Stomach smooth muscle (tissue), 2 donors: ENCODE results near the gene GJA8.
"Not testable (repeated sequence)": the region's sequence is repeated elsewhere in the genome, so short reads cannot be mapped to it uniquely, and the experiment has no call there.

Experiments
- H3K27ac ChIP-seq: one replicate; pipeline ENCODE4 v1.7.0; 2013; ENCODE audit warnings: mild to moderate bottlenecking, low read length, inconsistent platforms
- H3K27me3 ChIP-seq, 2 donors: one replicate each; pipeline ENCODE4 v1.7.0; 2013; ENCODE audit warnings: low read length in 2 of 2; ENCODE audit not compliant: insufficient read depth in 2 of 2, control insufficient read depth in 1 of 2
- H3K36me3 ChIP-seq, 2 donors: one replicate each; pipeline ENCODE4 v1.7.0; 2013; ENCODE audit warnings: low read length in 2 of 2; ENCODE audit not compliant: control insufficient read depth in 2 of 2, insufficient read depth in 2 of 2
- H3K4me1 ChIP-seq: one replicate; pipeline ENCODE4 v1.7.0; 2013; ENCODE audit warnings: low read length; ENCODE audit not compliant: control insufficient read depth, insufficient read depth
- H3K4me3 ChIP-seq, 2 donors: one replicate each; pipeline ENCODE4 v1.7.0; 2013; ENCODE audit warnings: low read length in 2 of 2
- H3K9ac ChIP-seq, 2 donors: one replicate each; pipeline ENCODE4 v1.7.0; 2013; ENCODE audit warnings: low read length in 2 of 2, mild to moderate bottlenecking in 1 of 2
- H3K9me3 ChIP-seq, 2 donors: one replicate each; pipeline ENCODE4 v1.7.0; 2013; ENCODE audit warnings: low read length in 2 of 2; ENCODE audit not compliant: control insufficient read depth in 2 of 2
- donor health status: healthy.
- donor health status: Pancreatic carcinoma.

Gene GJA8

DNA sequence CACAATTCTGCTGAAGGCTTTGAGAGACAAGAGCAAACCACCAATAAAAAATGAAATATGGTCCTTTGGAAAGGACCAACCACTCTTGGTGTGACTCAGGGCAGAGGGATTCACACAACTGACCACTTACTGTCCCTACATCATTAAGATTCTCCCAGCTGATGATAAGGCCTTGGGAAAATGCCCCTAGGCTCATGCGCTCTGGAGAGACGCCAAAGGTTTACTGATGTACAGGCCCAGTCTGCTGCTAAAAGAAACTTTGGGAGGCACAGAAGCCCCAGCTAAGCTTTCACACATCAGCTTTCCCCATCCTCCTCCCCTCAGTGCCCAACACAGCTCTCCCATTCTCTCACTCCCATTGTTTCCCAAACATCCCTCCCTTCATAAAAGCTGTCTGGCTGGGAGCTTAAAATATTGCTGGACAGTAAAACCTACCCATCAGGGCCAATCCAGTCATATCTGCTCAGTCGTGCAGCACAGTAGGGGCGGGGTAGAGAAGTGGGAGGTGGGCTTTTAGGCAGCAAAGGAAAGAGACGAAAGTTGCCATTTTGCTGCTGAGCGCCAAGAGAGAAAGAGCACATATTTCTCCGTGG is at the start of gene GJA8:
Gene GJA8, plus strand, starts transcription at position 543 of the 593 bp plus-strand sequence. CDS start 5,161 bp downstream, outside the sequence.
- Histone ChIP-seq H3K36me3 (no peaks in the 10 kb centered on the region), H3K4me3 (no peak within 1 kb of the TSS), H3K4me1 (no peaks in the 10 kb centered on the region), H3K27me3 (peaks cover 0 to 4% of the 10 kb centered on the region in 2 donors), H3K9ac (no peak within 1 kb of the TSS), H3K27ac (no peak within 1 kb of the TSS), H3K9me3 (no peaks in the 10 kb centered on the region)

DNA sequence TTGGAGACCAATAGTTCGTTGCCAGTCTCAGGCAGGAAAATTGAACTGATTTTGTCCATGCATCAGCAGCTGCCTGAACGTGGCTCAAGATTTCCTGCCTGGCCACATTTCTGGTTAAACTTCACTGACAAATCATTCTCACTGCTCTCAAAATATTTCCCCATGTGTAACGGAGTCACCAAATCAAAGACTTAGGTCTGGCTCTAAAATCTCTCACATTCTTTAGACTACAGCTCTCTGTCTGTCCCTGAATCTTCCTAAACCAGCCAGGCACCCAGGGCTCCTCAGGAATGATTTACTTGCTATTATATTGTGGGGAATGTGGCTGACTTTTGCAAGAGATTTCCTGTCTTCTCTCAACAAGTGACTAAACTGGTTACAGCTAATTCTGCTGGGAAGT is 49.2 kb upstream of the GJA8 start:
- H3K27ac ChIP-seq: no peak overlapping the region
- H3K4me3 ChIP-seq: no peak overlapping the region
- H3K27me3 ChIP-seq: no peaks in the 10 kb centered on the region
- no peaks in the 10 kb centered on the region for H3K4me1 ChIP-seq
- no peaks in the 10 kb centered on the region for H3K36me3 ChIP-seq
- no peaks in the 10 kb centered on the region for H3K9me3 ChIP-seq
- H3K9ac ChIP-seq: no peak overlapping the region

DNA sequence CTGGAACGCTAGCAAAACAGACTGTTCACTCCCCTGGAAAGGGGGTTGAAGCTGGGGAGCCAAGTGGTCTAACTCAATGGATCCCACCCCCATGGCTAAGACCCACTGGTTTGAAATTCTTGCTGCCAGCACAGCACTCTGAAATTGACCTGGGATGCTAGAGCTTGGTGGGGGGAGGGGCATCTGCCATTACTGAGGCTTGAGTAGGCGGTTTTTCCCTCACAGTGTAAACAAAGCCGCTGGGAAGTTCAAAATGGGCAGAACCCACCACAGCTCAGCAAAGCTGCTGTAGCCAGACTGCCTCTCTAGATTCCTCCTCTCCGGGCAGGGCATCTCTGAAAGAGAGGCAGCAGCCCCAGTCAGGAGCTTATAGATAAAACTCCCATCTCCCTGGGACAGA is 47.6 kb upstream of the GJA8 start:
- H3K27ac ChIP-seq, H3K4me1 ChIP-seq, H3K4me3 ChIP-seq, H3K27me3 ChIP-seq, H3K36me3 ChIP-seq, H3K9ac ChIP-seq, H3K9me3 ChIP-seq: not testable (repeated sequence)

DNA sequence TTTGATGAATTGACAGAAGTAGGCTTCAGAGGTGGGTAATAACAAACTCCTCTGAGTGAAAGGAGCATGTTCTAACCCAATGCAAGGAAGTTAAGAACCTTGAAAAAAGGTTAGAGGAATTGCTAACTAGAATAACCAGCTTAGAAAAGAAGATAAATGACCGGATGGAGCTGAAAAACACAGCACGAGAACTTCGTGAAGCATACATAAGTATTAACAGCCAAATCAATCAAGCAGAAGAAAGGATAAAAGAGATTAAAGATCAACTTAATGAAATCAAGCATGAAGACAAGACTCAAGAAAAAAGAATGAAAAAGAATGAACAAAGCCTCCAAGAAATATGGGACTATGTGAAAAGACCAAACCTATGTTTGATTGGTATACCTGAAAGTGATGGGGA is 46.6 kb upstream of the GJA8 start:
- H3K27me3 ChIP-seq, H3K4me3 ChIP-seq, H3K27ac ChIP-seq, H3K4me1 ChIP-seq, H3K36me3 ChIP-seq, H3K9me3 ChIP-seq, H3K9ac ChIP-seq: not testable (repeated sequence)

DNA sequence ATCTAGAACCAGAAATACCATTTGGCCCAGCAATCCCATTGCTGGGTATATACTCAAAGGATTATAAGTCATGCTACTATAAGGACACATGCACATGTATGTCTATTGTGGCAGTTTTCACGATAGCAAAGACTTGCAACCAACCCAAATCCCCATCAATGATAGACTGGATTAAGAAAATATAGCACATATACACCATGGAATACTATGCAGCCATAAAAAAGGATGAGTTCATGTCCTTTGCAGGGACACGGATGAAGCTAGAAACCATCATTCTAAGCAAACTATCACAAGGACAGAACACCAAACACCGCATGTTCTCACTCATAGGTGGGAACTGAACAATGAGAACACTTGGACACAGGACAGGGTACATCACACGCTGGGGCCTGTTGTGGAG is 35.4 kb upstream of the GJA8 start:
- not testable (repeated sequence) for H3K27ac ChIP-seq, H3K9ac ChIP-seq, H3K9me3 ChIP-seq, H3K4me1 ChIP-seq, H3K4me3 ChIP-seq, H3K27me3 ChIP-seq, H3K36me3 ChIP-seq

GRCh38 chr1:147878022-147878421 is 24.6 kb upstream of the GJA8 start:
- Histone ChIP-seq H3K27me3 (no peaks in the 10 kb centered on the region), H3K36me3 (no peaks in the 10 kb centered on the region), H3K4me1 (no peaks in the 10 kb centered on the region), H3K4me3 (no peak overlapping the region), H3K9ac (no peak overlapping the region), H3K9me3 (peaks cover 4% of the 10 kb centered on the region in 2 donors), H3K27ac (no peak overlapping the region)

GRCh38 chr1:147879911-147880310 is 22.7 kb upstream of the GJA8 start:
- no peak overlapping the region for H3K4me3 ChIP-seq
- no peaks in the 10 kb centered on the region for H3K36me3 ChIP-seq
- H3K27me3 ChIP-seq: no peaks in the 10 kb centered on the region
- no peaks in the 10 kb centered on the region for H3K4me1 ChIP-seq
- H3K27ac ChIP-seq: no peak overlapping the region
- H3K9me3 ChIP-seq: peaks cover 4% of the 10 kb centered on the region in 2 donors
- no peak overlapping the region for H3K9ac ChIP-seq

- Histone ChIP-seq H3K9ac (no peak overlapping the region), H3K36me3 (no peaks in the 10 kb centered on the region), H3K4me1 (no peaks in the 10 kb centered on the region), H3K27ac (no peak overlapping the region), H3K27me3 (no peaks in the 10 kb centered on the region), H3K4me3 (no peak overlapping the region), H3K9me3 (peaks cover 4% of the 10 kb centered on the region in 2 donors)
These were observed 20.1 kb upstream of the GJA8 start for GRCh38 chr1:147882535-147882934.

GRCh38 chr1:147890177-147890790 is 12.3 kb upstream of the GJA8 start:
- H3K27ac ChIP-seq: no peak overlapping the region
- no peak overlapping the region for H3K9ac ChIP-seq
- no peak overlapping the region for H3K4me3 ChIP-seq
- H3K36me3 ChIP-seq: no peaks in the 10 kb centered on the region
- no peaks in the 10 kb centered on the region for H3K4me1 ChIP-seq
- H3K9me3 ChIP-seq: no peaks in the 10 kb centered on the region
- H3K27me3 ChIP-seq: peaks cover 0 to 5% of the 10 kb centered on the region in 2 donors

GRCh38 chr1:147891088-147891487 is 11.5 kb upstream of the GJA8 start:
- H3K27ac ChIP-seq: no peak overlapping the region
- no peaks in the 10 kb centered on the region for H3K4me1 ChIP-seq
- peaks cover 0 to 5% of the 10 kb centered on the region in 2 donors for H3K27me3 ChIP-seq
- no peaks in the 10 kb centered on the region for H3K36me3 ChIP-seq
- no peak overlapping the region for H3K4me3 ChIP-seq
- H3K9ac ChIP-seq: no peak overlapping the region
- no peaks in the 10 kb centered on the region for H3K9me3 ChIP-seq

DNA sequence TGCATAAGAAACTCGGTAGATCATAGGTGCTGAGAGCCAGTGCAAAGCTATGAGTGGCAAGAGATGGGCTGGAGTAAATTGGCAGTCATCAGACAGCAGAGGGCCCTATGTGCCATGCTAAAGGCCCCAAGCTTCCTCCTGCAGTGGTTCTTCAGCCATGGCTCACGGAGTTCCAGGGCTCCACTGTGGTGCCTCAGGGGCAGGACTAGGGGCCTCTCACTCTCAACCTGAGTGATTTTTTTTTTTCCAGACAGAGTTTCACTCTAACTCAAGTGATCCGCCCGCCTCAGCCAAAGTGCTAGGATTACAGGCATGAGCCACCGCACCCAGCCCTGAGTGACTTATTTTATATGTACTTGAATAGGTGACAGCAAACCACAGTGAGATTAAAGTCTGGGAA is 10.4 kb upstream of the GJA8 start:
- H3K4me3 ChIP-seq: no peak overlapping the region
- no peaks in the 10 kb centered on the region for H3K9me3 ChIP-seq
- H3K4me1 ChIP-seq: no peaks in the 10 kb centered on the region
- H3K36me3 ChIP-seq: no peaks in the 10 kb centered on the region
- no peak overlapping the region for H3K27ac ChIP-seq
- peaks cover 0 to 8% of the 10 kb centered on the region in 2 donors for H3K27me3 ChIP-seq
- H3K9ac ChIP-seq: no peak overlapping the region
